Raji (cell line): Measurements from ENCODE around the gene SELPLG.

ENCODE experiments used
- POLR2A ChIP-seq: IDR thresholded peaks from 2 replicates; pipeline ENCODE4 v1.6.1; 2011; ENCODE audit warnings: low read depth, low read length, control low read depth; ENCODE audit not compliant: insufficient read depth

SELPLG gene

DNA sequence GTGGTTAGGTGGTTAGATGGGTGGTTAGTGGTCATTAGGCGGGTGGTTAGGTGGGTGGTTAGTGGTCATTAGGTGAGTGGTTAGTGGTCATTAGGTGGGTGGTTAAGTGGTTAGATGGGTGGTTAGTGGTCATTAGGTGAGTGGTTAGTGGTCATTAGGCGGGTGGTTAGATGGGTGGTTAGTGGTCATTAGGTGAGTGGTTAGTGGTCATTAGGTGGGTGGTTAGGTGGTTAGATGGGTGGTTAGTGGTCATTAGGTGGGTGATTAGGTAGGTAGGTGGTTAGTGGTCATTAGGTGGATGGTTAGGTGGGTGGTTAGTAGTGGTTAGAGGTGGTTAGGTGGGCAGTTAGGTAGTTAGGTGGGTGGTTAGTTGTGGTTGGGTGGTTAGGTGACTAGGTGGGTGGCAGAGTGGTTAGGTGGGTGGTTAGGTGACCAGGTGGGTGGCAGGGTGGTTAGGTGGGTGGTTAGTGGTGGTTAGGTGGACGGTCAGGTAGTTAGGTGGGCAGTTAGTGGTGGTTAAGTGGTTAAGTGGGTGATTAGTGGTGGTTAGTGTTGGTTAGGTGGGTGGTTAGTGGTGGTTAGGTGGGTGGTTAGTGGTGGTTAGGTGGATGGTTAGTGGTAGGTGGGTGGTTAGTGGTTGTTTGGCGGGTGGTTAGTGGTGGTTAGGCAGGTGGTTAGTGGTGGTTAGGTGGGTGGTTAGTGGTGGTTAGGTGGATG is 27.8 kb downstream of the SELPLG start:
- no peak for TF ChIP-seq POLR2A

GRCh38 chr12:108605000-108605689 is 28.5 kb downstream of the SELPLG start:
- no peak for TF ChIP-seq POLR2A

GRCh38 chr12:108604208-108604941 is 29.3 kb downstream of the SELPLG start:
- TF ChIP-seq POLR2A, result no peak

DNA sequence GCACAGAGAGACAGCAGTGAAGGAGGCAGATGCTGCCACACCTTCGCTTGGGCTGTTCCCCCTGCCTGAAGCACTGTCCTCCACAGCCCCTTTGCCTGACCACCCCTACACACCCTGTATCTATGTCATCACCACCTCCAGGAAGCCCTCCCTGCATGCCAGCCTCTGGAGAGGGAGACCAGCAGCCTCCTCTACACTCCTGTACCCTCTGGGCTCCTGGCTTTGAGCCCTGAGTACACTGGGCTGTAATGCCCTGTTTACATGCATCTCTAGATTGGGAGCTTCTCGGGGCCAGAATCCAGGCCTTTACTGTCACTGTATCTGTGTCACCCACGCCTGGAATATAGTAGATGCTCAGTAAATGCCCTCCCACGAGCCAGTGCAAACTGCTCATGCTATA is 30.0 kb downstream of the SELPLG start:
- TF ChIP-seq POLR2A, result no peak

- TF ChIP-seq POLR2A, result no peak
Observed at GRCh38 chr12:108602976-108603704, 30.6 kb downstream of the SELPLG start.

DNA sequence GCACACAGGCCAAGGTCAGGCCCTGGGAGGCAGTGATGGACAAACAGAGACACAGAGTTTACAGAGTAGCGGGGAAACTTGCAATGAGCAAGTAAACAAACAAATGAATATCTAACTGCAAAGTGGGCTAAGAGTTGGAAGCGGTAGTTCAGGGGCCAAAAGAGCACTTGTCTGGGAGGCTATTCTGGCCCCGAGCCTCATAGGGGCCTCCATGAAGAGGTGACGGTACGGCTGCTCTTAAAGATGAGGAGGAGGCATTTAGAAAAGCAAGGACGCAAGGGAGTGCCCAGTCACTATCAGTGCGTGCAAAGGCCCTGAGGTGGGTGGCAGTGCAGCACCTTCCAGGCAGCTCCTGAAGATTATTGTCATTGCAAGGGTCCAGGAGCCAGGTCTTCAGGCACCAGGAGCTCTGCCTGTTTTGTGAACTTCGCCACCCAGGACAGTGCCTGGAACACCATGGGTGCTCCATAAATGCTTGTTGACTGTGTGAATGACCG is 31.4 kb downstream of the SELPLG start:
- no peak for TF ChIP-seq POLR2A

DNA sequence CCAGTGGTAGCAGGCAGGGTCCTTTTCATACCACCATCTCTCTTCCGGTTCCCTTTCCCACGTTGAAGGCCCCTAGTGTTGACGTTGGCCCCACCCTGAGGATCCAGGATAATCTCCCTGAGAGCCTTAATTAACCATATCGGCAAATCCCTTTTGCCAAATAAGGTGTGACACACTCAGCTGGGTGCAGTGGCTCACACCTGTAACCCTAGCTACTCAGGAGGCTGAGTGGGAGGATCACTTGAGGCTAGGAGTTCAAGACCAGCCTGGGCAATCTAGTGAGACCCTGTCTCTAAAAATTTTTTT is 33.0 kb downstream of the SELPLG start:
- no peak for TF ChIP-seq POLR2A

DNA sequence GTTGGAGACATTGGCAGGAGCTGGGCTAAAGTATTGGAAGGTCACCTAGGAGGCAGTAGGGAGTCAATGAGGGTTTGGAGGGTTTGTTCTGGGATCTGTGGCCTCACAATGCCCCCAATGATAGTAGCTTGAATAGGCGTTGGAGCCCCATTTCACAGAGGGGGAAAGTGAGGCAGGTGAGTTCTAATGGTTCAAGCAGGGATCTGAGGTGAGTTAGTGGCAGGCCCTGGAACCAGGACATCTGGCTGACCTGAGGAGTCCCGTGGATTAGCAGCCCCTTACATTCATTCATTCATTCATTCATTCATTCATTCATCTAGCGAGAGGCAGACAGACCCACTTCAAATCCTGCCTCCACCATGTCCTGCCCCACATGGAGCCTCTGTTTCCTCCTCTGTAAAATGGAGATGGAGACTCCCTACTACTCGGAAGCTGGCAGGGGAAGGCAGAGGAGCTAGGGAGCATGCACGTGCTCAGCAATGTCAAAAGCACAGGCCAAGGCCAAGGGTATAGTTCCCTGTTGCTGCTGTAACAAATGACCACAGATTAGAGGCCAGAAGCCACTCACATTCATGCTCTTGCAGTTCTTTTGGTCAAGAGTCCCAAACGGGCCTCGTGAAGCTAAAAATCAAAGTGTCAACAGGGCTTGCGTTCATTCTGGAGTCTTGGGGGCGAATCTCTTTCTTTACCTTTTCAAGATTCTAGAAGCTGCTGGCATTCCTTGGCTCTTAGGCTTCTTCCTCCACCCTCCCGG is 33.6 kb downstream of the SELPLG start:
- no peak for TF ChIP-seq POLR2A

DNA sequence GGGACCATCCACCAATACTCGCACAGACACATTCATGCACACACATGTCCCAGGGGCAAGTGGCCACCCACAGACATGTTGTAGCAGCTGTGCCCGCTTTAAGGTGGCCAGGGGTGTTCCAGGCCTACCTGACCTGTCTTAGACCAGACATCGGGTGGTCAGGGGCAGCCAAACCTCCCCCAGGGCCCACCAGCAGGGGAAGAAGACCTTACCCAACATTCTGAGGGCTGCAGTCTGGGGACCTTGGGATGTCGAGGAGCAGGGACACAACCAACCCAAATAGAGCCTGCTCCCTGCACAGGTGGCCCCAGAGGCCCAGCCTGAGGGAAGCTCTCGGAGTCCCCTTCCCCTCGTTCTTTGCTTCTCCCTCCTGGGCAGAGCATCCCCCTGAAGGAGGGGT is 34.2 kb downstream of the SELPLG start:
- TF ChIP-seq POLR2A, result no peak

DNA sequence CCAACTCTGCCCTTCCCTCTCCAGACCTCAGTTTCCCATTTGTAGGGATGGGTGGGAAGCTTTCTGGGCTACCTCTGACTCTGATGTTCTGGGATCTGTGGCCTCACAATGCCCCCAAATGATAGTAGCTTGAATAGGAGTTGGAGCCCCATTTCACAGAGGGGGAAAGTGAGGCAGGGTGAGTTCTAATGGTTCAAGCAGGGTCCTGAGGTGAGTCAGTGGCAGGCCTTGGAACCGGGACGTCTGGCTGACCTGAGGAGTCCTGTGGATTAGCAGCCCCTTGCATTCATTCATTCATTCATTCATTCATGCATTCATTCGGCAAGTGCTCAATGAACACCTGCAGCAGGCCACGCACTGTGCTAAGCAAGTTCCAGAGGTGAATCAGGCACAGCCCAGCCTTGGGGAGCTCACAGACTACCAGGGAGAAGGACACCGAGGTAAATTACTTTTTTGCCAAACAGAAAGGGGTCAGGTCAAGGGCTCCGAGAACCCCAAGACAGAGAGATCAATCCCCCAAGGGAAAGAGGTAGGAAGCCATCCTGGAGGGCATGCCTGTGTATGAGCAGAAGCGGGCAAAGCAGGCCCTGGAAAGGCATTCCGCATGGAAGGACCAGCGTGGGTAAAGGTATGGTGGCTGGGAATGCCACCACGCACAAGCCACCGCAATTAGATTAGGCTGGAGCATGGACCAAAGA is 35.0 kb downstream of the SELPLG start:
- TF ChIP-seq POLR2A, result no peak

DNA sequence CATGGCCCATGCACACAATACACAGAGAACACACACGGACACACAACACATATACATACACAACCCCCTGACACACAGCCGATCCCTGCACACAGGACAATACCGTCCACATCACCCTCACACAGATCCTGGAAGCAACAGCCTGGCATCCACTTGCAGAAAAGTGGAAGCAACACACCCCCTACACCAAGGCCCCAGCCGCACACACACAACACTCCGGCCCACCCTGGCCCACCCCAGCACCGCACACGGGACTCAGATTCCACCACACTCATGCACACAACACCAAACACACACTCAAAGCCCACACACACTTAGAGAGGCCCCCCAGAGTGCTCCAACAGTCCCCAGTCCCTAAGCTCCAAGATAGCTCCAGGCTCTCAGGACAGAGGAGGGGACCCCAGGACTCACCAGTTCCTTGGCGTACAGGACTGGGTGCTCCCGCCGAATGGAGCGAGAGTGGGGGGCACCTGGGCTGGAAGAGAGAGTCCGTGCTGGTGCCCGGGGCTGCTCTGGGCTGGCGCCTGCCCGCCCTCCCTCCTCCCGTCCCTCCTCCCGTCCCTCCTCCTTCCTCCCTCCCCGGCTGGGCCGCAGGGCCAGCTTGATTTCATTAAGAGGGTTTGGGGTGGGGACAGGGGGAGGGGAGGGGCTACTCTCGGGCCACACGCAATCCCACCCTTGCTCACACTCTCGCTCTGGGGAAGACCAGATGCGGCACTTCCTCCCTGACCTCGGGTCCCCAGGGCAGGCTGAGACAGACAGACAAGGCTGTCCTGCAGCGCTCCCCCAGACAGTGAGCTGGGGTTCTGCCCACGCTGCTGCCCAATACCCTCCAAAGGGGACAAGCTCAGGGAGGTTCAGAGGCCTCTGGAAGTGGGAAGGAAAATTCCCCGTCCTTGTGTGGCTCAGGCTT is 35.9 kb downstream of the SELPLG start, which contains the start of gene TMEM119:
Gene TMEM119, minus strand, starts transcription at position 526 of the 913 bp plus-strand sequence. CDS start 5,701 bp downstream, outside the sequence.
- TF ChIP-seq POLR2A, result no peak

DNA sequence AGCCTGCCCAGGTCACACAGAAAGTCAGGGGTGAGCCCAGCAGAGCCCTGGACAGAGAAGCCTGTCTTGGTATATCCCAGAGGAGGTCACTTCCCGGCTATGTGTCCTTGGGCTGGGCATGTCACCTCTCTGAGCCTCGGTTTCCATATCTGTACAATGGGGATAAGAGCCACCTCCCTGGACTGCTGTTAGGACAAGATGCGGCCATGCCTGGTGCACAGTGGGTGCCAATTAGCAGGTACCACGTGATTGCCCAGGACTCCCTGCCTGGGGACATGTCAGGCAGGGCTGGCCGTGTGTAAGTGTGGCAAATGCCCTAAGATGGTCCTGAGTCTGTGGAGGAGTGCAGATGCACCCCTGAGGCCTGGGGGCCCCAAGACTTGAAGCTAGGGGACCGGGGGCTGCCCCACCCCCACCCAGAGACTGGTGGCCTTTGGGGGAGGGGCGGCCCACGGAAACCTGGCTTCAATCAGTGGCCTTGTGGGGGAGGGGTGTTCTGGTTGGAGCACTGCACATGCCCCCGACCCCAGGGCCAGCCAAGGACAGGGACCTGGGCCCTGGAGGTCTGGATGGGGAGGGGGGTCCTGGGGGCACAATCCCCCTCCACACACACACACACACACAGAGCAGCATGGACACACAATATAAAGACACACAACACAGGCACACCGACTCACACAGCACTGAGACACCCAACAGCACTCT is 36.7 kb downstream of the SELPLG start:
- no peak for TF ChIP-seq POLR2A
